GM23338 (cell line): Measurements from ENCODE around the gene EFCAB8. TPM values are rescaled to one million over a fixed set of nuclear protein-coding genes. Genes with fewer than 3 reads are reported as not detected.
"Not testable (repeated sequence)": the region's sequence is repeated elsewhere in the genome, so short reads cannot be mapped to it uniquely, and the experiment has no call there.

Source experiments
- ATAC-seq: fragments of 200-7000 bp; cut with Tn5 transposase; 3 replicates; pipeline ENCODE4 v1.9.1; 2020
- DNase-seq: peaks from one replicate; pipeline ENCODE4 v3.0.0-alpha.2; 2015; ENCODE audit warnings: low spot score
- H2AFZ ChIP-seq: fragments of 200-600 bp; sonication (generic); 2 replicates; pipeline ENCODE4 v1.8.0; 2016; ENCODE audit warnings: antibody characterized with exemption, mild to moderate bottlenecking, moderate library complexity
- H3F3A ChIP-seq: fragments of 200-600 bp; sonication (generic); replicated peaks from 2 replicates; pipeline ENCODE4 v1.8.0; 2017; ENCODE audit warnings: antibody characterized with exemption, mixed run types, low read depth
- H3K27ac ChIP-seq: fragments of 200-600 bp; sonication (generic); 2 replicates; pipeline ENCODE4 v1.6.1; 2016; ENCODE audit warnings: low read depth
- H3K27me3 ChIP-seq: fragments of 200-600 bp; sonication (generic); 2 replicates; pipeline ENCODE4 v1.8.0; 2016; ENCODE audit warnings: mild to moderate bottlenecking, mixed run types, moderate library complexity; ENCODE audit not compliant: insufficient read depth
- H3K36me3 ChIP-seq: fragments of 200-600 bp; sonication (generic); 2 replicates; pipeline ENCODE4 v1.8.0; 2016; ENCODE audit warnings: mild to moderate bottlenecking; ENCODE audit not compliant: insufficient read depth
- H3K4me1 ChIP-seq: fragments of 200-600 bp; sonication (generic); 2 replicates; pipeline ENCODE4 v1.8.0; 2016; ENCODE audit warnings: mild to moderate bottlenecking, moderate library complexity; ENCODE audit not compliant: insufficient read depth
- H3K4me2 ChIP-seq: fragments of 200-600 bp; sonication (generic); 2 replicates; pipeline ENCODE4 v1.7.1; 2017; ENCODE audit warnings: mixed run types
- H3K4me3 ChIP-seq: fragments of 200-600 bp; sonication (generic); 2 replicates; pipeline ENCODE4 v1.6.1; 2016; ENCODE audit warnings: mixed run types
- H3K79me2 ChIP-seq: fragments of 200-600 bp; sonication (generic); replicated peaks from 2 replicates; pipeline ENCODE4 v1.8.0; 2017; ENCODE audit warnings: mild to moderate bottlenecking; ENCODE audit not compliant: insufficient read depth
- H3K9me2 ChIP-seq: fragments of 200-600 bp; sonication (generic); 2 replicates; pipeline ENCODE4 v1.8.0; 2017; ENCODE audit not compliant: insufficient read depth
- H4K20me1 ChIP-seq: fragments of 200-600 bp; sonication (generic); replicated peaks from 2 replicates; pipeline ENCODE4 v1.8.0; 2017; ENCODE audit warnings: mild to moderate bottlenecking; ENCODE audit not compliant: insufficient read depth
- H3K27ac Mint-ChIP-seq: 2 replicates; pipeline ENCODE4 v1.8.0; 2020; ENCODE audit warnings: inconsistent platforms, mild to moderate bottlenecking, moderate library complexity, mixed read lengths
- H3K27me3 Mint-ChIP-seq: 3 replicates; pipeline ENCODE4 v1.8.0; 2022; ENCODE audit warnings: low read depth, mild to moderate bottlenecking, moderate library complexity, mixed read lengths, inconsistent platforms; ENCODE audit not compliant: insufficient read depth, poor library complexity
- H3K36me3 Mint-ChIP-seq: 3 replicates; pipeline ENCODE4 v1.8.0; 2021; ENCODE audit warnings: low read depth, mild to moderate bottlenecking, inconsistent platforms, moderate library complexity, mixed read lengths
- H3K4me1 Mint-ChIP-seq: 3 replicates; pipeline ENCODE4 v1.8.0; 2020; ENCODE audit warnings: mild to moderate bottlenecking, inconsistent platforms, mixed read lengths
- H3K4me3 Mint-ChIP-seq: 3 replicates; pipeline ENCODE4 v1.8.0; 2021; ENCODE audit warnings: moderate library complexity, mild to moderate bottlenecking, inconsistent platforms, mixed read lengths
- H3K9me3 Mint-ChIP-seq: 3 replicates; pipeline ENCODE4 v1.8.0; 2020; ENCODE audit warnings: moderate library complexity, mild to moderate bottlenecking, inconsistent platforms, mixed read lengths
- EZH2 ChIP-seq: fragments of 200-600 bp; sonication (generic); IDR thresholded peaks from one replicate; pipeline ENCODE4 v1.8.0; 2017; ENCODE audit warnings: antibody characterized with exemption, mild to moderate bottlenecking, low read depth; ENCODE audit not compliant: unreplicated experiment
- EZH2phosphoT487 ChIP-seq: fragments of 200-600 bp; sonication (generic); IDR thresholded peaks from one replicate; pipeline ENCODE4 v1.8.1; 2018; ENCODE audit warnings: antibody characterized with exemption; ENCODE audit not compliant: unreplicated experiment
- JUNB ChIP-seq: IDR thresholded peaks from one replicate; pipeline ENCODE4 v1.6.1; 2016; ENCODE audit warnings: antibody characterized with exemption; ENCODE audit not compliant: unreplicated experiment
- POLR2AphosphoS5 ChIP-seq: IDR thresholded peaks from 2 replicates; pipeline ENCODE4 v1.6.1; 2016; ENCODE audit warnings: antibody characterized with exemption, low read depth
- STAT1 ChIP-seq: IDR thresholded peaks from one replicate; pipeline ENCODE4 v1.6.1; 2016; ENCODE audit warnings: antibody characterized with exemption; ENCODE audit not compliant: unreplicated experiment
- ZNF114 ChIP-seq: fragments of 250-450 bp; sonication (Bioruptor Pico); IDR thresholded peaks from 2 replicates; pipeline ENCODE4 v1.5.0; 2020; ENCODE audit warnings: mild to moderate bottlenecking, moderate library complexity
- ZNF331 ChIP-seq: fragments of 250-450 bp; sonication (Bioruptor Pico); IDR thresholded peaks from 2 replicates; pipeline ENCODE4 v1.5.0; 2020; ENCODE audit warnings: low read depth, mild to moderate bottlenecking, moderate library complexity
- polyA plus RNA-seq: library from polyadenylated mRNA; unstranded; fragments of >200 nt; fragmentation: Nextera tagmentation; extraction: Ambion mirVana; gene quantifications from 2 replicates; pipeline ENCODE4 v1.2.1, GENCODE V29; 2016
- total RNA-seq: library from RNA; depleted of rRNA; stranded (reverse); fragments of >200 nt; shearing (Covaris generic); gene quantifications from 2 replicates; pipeline ENCODE4 v1.2.3, GENCODE V29; 2014
- TF ChIP-seq, protein P1 (sequence below), 2 experiments: fragments of 200-600 bp in 1 of 2; sonication (generic) in 1 of 2; conservative IDR thresholded peaks; 2 replicates each; pipeline versions ENCODE4 v1.5.1 to v1.6.1; 2016 to 2017; ENCODE audit warnings: antibody characterized with exemption in 2 of 2, low read depth in 2 of 2, mild to moderate bottlenecking in 2 of 2, moderate library complexity in 1 of 2
- TF ChIP-seq, protein P2 (sequence below): IDR thresholded peaks from one replicate; pipeline ENCODE4 v1.6.1; 2018; ENCODE audit warnings: antibody characterized with exemption; ENCODE audit not compliant: unreplicated experiment
- TF ChIP-seq, protein P3 (sequence below): IDR thresholded peaks from 2 replicates; pipeline ENCODE4 v1.6.1; 2016; ENCODE audit warnings: antibody characterized with exemption

Gene EFCAB8
- total and polyA plus RNA-seq, 2 experiments from 2014 or later = 0.35 TPM; not detected in 1

DNA sequence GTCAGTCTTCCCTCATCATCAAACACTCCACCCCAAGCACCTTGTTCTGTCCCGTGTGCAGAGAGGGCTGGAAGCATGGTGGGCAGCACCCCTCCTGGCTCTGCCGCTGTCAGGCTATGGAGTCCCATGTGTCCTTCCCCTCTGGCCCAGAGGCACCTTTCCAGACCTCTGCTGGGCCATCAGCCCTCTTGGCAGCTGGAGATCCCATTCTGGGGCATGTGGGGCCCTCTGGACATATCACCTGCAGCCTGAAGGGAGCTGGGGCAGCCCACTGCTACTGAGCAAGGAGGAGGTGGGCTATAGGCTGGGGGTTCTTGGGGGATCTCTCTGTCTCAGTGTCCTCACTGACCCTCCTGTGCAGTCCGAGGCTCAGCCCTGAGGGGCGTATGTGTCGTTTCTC is 103.3 kb downstream of the EFCAB8 start:
- no peak for DNase-seq
- Mint-ChIP-seq H3K27me3 (peaks cover 8% of the 10 kb centered on the region), H3K4me3 (no peak overlapping the region), H3K36me3 (peaks cover 5% of the 10 kb centered on the region; the same call in 1 of the 3 replicates), H3K27ac (no peak overlapping the region), H3K4me1 (0 out of 3 replicates have a peak, but pooled peaks cover 5% of the 10 kb centered on the region), H3K9me3 (peaks cover 12% of the 10 kb centered on the region)
- no peak overlapping the region for H3K4me2 ChIP-seq
- no peak for ATAC-seq
- H4K20me1 ChIP-seq = no peaks in the 10 kb centered on the region
- H3K4me3 ChIP-seq = no peak overlapping the region
- H3K36me3 ChIP-seq = no peaks in the 10 kb centered on the region
- no peak for TF ChIP-seq EZH2
- TF ChIP-seq, protein P1, sequence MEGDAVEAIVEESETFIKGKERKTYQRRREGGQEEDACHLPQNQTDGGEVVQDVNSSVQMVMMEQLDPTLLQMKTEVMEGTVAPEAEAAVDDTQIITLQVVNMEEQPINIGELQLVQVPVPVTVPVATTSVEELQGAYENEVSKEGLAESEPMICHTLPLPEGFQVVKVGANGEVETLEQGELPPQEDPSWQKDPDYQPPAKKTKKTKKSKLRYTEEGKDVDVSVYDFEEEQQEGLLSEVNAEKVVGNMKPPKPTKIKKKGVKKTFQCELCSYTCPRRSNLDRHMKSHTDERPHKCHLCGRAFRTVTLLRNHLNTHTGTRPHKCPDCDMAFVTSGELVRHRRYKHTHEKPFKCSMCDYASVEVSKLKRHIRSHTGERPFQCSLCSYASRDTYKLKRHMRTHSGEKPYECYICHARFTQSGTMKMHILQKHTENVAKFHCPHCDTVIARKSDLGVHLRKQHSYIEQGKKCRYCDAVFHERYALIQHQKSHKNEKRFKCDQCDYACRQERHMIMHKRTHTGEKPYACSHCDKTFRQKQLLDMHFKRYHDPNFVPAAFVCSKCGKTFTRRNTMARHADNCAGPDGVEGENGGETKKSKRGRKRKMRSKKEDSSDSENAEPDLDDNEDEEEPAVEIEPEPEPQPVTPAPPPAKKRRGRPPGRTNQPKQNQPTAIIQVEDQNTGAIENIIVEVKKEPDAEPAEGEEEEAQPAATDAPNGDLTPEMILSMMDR (conservative IDR thresholded peaks at IDR 0.05; ENCODE audit: low read depth in 2 of 2) = no peak
- TF ChIP-seq ZNF114 (CRISPR knock-in tag) = no peak
- TF ChIP-seq ZNF331 (CRISPR knock-in tag) = no peak
- no peak for TF ChIP-seq POLR2AphosphoS5
- TF ChIP-seq, protein P2, sequence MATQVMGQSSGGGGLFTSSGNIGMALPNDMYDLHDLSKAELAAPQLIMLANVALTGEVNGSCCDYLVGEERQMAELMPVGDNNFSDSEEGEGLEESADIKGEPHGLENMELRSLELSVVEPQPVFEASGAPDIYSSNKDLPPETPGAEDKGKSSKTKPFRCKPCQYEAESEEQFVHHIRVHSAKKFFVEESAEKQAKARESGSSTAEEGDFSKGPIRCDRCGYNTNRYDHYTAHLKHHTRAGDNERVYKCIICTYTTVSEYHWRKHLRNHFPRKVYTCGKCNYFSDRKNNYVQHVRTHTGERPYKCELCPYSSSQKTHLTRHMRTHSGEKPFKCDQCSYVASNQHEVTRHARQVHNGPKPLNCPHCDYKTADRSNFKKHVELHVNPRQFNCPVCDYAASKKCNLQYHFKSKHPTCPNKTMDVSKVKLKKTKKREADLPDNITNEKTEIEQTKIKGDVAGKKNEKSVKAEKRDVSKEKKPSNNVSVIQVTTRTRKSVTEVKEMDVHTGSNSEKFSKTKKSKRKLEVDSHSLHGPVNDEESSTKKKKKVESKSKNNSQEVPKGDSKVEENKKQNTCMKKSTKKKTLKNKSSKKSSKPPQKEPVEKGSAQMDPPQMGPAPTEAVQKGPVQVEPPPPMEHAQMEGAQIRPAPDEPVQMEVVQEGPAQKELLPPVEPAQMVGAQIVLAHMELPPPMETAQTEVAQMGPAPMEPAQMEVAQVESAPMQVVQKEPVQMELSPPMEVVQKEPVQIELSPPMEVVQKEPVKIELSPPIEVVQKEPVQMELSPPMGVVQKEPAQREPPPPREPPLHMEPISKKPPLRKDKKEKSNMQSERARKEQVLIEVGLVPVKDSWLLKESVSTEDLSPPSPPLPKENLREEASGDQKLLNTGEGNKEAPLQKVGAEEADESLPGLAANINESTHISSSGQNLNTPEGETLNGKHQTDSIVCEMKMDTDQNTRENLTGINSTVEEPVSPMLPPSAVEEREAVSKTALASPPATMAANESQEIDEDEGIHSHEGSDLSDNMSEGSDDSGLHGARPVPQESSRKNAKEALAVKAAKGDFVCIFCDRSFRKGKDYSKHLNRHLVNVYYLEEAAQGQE = no peak
- TF ChIP-seq JUNB = no peak
- TF ChIP-seq EZH2phosphoT487 = no peak
- TF ChIP-seq, protein P3, sequence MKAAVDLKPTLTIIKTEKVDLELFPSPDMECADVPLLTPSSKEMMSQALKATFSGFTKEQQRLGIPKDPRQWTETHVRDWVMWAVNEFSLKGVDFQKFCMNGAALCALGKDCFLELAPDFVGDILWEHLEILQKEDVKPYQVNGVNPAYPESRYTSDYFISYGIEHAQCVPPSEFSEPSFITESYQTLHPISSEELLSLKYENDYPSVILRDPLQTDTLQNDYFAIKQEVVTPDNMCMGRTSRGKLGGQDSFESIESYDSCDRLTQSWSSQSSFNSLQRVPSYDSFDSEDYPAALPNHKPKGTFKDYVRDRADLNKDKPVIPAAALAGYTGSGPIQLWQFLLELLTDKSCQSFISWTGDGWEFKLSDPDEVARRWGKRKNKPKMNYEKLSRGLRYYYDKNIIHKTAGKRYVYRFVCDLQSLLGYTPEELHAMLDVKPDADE = no peak
- no peak for TF ChIP-seq STAT1
- H3K27me3 ChIP-seq = no peaks in the 10 kb centered on the region
- 0 out of 2 replicates have a peak, but pooled peaks cover 6% of the 10 kb centered on the region for H3K9me2 ChIP-seq
- no peak overlapping the region for H2AFZ ChIP-seq
- no peaks in the 10 kb centered on the region for H3F3A ChIP-seq
- no peak overlapping the region for H3K27ac ChIP-seq
- no peaks in the 10 kb centered on the region for H3K4me1 ChIP-seq
- H3K79me2 ChIP-seq = no peaks in the 10 kb centered on the region

DNA sequence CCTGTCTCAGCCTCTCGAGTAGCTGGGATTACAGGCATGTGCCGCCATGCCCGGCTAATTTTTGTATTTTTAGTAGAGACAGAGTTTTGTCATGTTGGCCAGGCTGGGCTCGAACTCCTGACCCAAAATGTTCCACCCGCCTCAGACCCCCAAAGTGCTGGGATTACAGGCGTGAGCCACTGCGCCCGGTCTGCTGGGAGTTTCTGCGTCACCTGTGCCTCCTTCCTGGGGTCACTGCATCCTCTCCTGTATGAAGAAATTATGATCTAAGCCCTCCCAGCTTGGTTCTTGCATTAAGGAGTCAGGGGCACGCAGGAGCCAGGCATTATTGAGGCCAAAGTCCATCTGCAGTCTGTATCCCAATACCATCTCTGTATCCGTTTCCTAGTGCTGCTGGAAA is 103.9 kb downstream of the EFCAB8 start:
- H3K4me1 ChIP-seq, H3K36me3 ChIP-seq, H3K27ac Mint-ChIP-seq, ATAC-seq, H3K4me3 Mint-ChIP-seq, DNase-seq, H3K4me1 Mint-ChIP-seq, H3K4me2 ChIP-seq, H3K27ac ChIP-seq, H3K9me3 Mint-ChIP-seq, H3K4me3 ChIP-seq, H3K79me2 ChIP-seq, H3K27me3 Mint-ChIP-seq, H4K20me1 ChIP-seq, H2AFZ ChIP-seq, H3K27me3 ChIP-seq, H3K36me3 Mint-ChIP-seq, H3K9me2 ChIP-seq, H3F3A ChIP-seq: not testable (repeated sequence)
